Superior temporal gyrus (tissue), 1 donor: ENCODE data around the gene TSPEAR.
"Not testable (repeated sequence)": the region's sequence is repeated elsewhere in the genome, so short reads cannot be mapped to it uniquely, and the experiment has no call there.

Experiments used
- DNase-seq: peaks from one replicate; pipeline ENCODE4 v3.0.0-alpha.2; 2016; ENCODE audit errors: extremely low spot score

The TSPEAR gene

GRCh38 chr21:44610157-44610843, 101.1 kb downstream of the TSPEAR start:
- not testable (repeated sequence) for DNase-seq

DNA sequence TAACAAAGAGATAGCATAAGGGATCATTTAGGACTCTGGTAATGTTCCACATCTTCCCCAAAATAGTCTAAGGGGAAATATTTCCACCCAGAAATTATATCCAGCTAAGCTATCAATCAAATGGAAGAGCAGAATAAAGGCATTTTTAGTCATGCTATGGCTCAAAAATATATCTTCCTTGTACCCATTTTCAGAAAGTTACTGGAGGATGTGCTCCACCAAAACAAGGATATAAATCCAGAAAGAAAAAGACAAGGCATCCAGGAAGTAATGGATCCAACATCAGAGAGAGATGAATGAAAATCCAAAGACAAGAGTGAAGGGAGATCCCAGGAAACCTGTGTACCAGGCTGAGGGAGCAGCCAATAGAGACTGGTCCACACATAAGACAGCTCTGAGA, 102.2 kb downstream of the TSPEAR start:
- no peak for DNase-seq

- no peak for DNase-seq
These were observed 104.9 kb downstream of the TSPEAR start for GRCh38 chr21:44606495-44606894.

GRCh38 chr21:44603911-44604310, 107.5 kb downstream of the TSPEAR start:
- DNase-seq: no peak

GRCh38 chr21:44603109-44603875, 108.1 kb downstream of the TSPEAR start:
- DNase-seq: no peak

GRCh38 chr21:44602463-44602850, 108.9 kb downstream of the TSPEAR start:
- DNase-seq: no peak

GRCh38 chr21:44601596-44602462, 109.5 kb downstream of the TSPEAR start:
- DNase-seq: no peak

- DNase-seq: not testable (repeated sequence)
These were observed 110.3 kb downstream of the TSPEAR start for GRCh38 chr21:44601091-44601490.

GRCh38 chr21:44600118-44600978, 111.0 kb downstream of the TSPEAR start, which contains the start of gene KRTAP10-7:
KRTAP10-7 (plus strand) TSS chr21:44600597; CDS start chr21:44600622, 25 bp downstream.
- not testable (repeated sequence) for DNase-seq

DNA sequence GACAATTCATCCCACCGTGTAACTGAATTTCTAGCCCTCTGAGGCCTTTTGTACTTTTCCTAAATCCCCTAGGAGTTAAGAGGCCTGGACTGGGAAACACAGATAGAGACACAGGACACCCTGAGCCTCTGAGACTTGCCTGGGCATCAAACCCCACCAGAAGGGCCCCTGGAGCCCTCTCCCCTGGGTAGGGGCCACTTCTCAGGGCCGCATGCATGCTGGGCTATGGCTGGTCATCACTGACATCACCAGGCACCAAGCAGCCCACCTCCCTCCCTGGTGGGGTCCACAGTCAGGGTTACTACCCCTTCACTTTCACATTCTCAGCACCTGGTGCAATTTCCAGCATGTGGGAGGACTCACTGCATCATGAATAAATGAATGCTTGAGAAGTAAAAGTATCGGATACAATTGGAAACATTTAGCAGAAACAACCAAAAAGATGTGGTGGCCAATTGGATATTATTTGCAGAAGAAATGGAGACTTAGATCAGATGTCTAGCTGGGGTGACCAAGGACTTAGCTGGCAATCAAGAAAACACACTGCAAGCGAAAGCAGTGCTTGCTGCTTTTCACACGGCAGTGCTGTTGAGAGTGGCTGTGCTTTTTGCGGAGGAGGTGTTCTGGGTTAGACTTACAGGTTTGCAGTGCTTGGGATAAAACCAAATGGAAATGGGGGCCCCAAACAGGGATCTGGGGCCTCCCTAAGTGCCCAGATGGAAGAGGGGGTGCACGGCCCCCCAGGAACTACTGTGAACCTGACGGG, 111.9 kb downstream of the TSPEAR start:
- no peak for DNase-seq

DNA sequence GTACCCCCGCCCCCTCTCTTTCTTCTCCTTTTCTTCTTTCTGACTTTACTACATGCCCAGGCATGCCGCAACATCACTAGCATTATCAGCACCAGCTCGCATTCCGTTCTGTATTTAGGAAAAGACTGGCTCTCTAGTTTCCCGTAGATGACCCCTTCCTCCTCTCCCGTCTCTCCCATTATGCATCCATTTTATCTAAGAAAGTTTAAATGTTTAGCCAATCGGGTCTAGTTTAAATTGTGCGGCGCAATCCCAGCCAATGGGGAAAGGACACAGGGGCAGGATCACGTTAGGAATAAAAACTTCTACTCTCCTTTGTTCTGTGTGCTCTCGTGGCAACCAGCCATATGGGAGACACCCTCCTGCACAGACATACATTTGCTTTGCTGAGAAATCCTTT, 113.3 kb downstream of the TSPEAR start:
- DNase-seq: no peak

DNA sequence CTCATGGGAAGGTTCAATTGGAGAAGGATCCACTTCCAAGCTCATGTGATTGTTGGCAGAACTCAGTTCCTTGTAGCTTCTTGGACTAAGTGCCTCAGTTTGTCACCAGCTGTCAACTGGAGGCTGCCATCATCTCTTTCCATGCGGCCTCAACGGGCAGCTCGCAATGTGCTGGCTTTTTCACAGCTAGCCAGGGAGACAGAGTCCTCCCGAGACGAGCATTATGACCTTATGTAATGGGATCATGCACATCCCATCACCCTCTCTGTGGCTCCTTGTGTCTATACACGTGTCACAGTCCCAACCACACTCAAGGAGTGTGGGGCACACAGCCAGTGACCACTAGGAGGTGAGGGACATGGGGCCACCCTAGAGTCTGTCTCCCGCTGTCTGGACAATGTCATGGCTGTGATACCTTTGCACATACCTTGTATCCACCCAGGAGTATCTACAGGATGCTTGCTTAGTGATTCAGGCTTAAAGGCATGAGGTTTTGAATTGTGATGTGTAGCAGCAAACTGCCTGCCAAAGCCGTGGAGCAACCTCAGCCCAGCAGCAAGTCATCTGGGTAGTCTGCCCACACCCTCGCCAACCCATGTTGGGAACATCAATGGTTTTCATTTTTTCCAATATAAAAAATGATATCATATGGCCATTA, 115.2 kb downstream of the TSPEAR start:
- DNase-seq: no peak

GRCh38 chr21:44595524-44595923, 115.8 kb downstream of the TSPEAR start:
- no peak for DNase-seq

GRCh38 chr21:44594406-44594916, 116.9 kb downstream of the TSPEAR start:
- DNase-seq: no peak

GRCh38 chr21:44593598-44594405, 117.6 kb downstream of the TSPEAR start:
- DNase-seq: no peak

GRCh38 chr21:44592446-44593311, 118.7 kb downstream of the TSPEAR start, which contains the start of gene KRTAP10-6:
KRTAP10-6 (minus strand) TSS chr21:44592505; CDS start chr21:44592484, 21 bp downstream.
- DNase-seq: no peak

DNA sequence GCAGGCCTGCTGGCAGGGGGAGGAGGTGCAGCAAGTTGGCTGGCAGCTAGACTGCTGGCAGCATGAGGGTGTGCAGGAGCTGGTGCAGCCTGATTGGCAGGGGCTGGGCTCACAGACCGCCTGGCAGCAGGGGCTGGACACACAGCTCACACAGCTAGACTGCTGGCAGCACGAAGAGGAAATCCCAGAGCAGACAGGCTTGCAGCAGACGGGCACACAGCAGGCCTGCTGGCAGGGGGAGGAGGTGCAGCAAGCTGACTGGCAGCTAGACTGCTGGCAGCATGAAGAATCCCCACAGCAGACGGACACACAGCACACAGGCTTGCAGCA, 119.6 kb downstream of the TSPEAR start:
- not testable (repeated sequence) for DNase-seq
